Activated CD4-positive, alpha-beta T cell treated with anti-CD3 and anti-CD28 coated beads, Interleukin-2, amount 50 U/mL, for 16 hours (primary cell): Measurements from ENCODE around the gene PMP22.

Source experiments
- DNase-seq: peaks from one replicate; pipeline ENCODE4 v3.0.0-alpha.2; 2020

PMP22 gene

DNA sequence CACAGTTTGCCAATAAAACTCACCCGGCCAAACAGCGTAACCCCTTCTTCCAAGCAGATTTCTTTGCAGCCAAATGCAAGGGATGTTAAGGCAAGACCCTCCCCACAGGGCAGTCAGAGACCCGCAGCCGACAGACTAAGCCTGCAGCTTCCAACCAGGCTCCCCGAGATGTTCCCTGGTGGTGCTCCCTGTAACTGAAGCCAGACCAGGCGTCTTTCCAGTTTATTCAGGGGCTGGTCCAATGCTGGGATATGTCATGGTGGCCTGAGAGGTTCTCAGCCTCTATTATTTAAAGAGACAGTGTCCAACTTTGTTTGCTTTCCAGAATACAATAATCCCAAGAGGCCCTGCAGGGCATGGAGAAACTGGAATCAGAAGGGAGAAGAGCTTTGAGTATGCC is at the start of gene PMP22:
TSS of gene PMP22 (minus strand) at position 196 of the 400 bp plus-strand sequence. CDS start 4,599 bp downstream, outside the sequence.
- no peak for DNase-seq

- no peak for DNase-seq
Observed at GRCh38 chr17:15311996-15312395, 46.9 kb upstream of the PMP22 start.

DNA sequence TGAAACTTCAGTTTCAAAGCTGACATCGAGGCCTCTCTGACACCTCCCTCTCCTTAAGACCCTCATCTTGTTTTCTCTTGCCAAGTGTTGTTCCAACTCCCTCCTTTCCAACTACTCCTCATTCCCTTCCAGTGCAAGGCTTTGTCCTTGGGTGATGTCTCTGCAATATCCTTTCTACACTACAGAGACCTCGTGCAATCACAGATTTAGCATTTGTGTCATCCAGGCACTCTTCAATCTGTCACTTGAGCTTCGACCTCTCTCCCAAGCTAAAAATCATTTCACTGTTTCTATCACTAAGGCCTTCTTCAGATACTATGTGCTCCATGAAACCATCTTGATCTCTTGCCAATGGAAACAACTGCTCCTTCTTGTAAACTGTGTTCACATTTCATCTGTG is 44.7 kb upstream of the PMP22 start:
- no peak for DNase-seq

DNA sequence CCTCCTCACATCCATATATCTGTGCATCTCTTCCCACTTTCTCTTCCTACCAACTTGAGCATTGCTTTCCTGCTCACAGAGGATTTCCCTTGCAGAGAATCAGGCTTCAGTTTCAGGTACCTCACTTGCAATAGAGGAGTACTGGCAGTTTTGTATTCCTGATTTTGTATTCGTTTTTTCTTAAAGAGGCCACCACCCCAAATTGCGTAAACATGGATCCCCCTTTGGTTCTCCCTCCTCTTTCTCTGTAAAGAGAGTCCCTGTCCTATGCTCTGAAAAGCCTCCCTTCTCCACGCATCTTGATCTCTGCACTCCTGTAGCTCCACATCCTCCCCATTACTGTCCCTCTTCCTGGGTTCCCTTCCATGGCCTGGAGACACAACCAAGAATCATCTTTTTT is 44.1 kb upstream of the PMP22 start:
- no peak for DNase-seq

DNA sequence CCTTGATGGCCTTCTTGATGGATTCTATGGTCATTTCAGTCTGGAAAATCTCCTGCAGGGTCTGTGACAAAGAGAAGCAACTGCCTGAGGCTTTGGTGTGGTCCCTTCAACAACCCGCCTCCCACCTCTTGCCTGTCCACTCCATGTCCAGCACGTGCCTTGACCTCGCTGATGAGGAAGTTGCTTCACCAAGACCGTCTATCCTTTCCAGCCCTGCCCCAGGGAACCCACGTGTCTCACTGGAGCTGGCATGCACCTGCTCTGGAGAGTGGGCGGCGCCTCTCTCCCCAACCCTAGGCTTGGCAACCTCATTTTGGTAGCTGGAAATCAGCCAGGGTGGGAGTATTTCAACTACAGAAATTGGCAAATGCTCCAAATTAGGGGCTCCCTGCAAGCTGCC is 43.6 kb upstream of the PMP22 start:
- no peak for DNase-seq

- no peak for DNase-seq
Observed at GRCh38 chr17:15307710-15308111, 42.6 kb upstream of the PMP22 start.

DNA sequence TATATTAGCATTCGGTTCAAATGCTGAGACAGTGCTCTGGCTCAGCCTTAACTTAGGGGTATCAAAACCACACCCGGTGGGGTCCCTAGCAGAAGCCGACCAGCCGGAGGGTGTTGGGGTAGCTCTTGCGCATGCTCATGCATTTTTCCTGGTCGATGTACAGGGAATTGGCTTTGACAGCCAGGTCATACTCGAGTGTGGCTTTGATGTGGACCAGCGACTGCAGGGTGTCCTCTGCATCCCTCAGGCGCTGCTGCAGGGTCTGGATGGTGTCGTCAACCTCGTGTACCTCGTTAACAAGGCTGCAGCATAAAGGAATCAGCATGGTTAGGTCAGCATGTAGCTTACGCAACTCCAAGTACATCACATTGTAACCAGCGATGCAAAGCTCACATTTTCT is 38.7 kb upstream of the PMP22 start:
- DNase-seq, result no peak

- no peak for DNase-seq
Observed at GRCh38 chr17:15303268-15303667, 38.1 kb upstream of the PMP22 start.

DNA sequence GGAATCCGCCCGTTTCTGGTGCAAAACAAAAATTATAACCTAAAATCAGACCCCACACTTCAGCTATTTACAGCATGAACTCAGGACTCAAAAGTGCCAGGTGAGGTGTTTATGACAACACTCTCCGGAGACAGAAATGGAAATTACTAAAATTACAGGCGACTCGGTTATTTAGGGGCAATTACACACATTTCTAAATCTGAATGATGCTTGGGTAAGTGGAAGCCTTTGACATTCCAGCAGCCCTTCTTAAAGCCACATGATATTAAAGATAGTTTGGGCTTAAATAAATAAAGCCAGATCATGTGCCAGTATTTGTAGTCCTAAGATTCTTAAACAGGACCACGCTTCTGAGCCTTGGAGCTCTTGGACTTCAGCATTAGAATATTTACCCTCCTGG is 36.7 kb upstream of the PMP22 start:
- no peak for DNase-seq

DNA sequence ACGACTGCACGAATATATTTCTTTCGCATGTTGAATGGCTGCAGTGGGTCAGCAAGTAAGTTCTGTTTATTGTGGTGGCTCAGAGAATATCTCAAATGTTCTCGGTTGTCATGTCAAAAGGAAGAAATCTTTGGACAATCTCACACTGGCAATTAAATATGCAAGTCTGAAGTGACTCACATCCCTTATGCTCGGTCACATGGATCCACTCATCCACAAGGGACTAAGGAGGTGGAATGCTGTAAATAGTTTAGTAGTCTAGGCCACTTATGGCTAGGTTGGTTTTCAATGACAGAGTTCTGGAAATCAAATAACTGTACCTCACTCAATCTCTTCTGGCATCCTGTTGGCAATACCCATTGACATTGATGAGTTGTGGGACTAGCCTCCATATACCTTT is 33.0 kb upstream of the PMP22 start:
- DNase-seq, result no peak

DNA sequence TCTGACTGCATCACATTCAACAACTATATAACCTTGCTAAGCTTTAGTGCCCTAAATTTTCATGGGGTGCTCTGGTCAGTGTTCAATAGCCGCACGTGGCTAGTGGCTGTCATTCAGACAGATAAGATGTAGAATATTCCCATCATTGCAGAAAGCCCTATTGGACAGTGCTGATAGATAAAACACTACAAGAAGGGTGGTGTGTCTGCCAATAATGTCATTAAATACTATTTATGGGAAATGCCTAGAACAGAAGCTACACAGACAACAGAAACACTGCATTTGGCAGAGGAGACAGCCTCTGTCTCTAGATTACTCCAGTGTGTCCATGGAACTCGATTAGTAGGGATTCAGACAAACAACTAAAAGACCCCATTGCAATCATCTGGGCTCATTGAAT is 28.4 kb upstream of the PMP22 start:
- no peak for DNase-seq

- no peak for DNase-seq
Observed at GRCh38 chr17:15291674-15292361, 26.7 kb upstream of the PMP22 start.

DNA sequence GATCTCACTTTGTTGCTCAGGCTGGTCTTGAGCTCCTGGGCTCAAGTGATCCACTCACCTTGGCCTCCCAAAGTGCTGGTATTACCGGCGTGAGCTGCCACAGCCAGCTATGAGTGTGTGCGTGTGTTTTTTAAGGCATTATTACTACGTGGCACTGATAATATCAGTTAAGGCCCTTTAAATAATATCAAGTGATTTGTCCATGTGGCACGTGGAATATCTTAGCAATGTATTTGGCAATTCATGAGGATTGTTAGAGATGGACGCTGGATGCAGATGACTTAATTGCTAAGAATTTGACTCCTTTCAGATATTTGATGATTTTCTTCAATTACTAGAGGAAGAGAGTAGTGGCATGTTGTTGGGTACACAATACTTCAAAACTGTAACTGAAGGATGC is 25.5 kb upstream of the PMP22 start:
- DNase-seq, result no peak

DNA sequence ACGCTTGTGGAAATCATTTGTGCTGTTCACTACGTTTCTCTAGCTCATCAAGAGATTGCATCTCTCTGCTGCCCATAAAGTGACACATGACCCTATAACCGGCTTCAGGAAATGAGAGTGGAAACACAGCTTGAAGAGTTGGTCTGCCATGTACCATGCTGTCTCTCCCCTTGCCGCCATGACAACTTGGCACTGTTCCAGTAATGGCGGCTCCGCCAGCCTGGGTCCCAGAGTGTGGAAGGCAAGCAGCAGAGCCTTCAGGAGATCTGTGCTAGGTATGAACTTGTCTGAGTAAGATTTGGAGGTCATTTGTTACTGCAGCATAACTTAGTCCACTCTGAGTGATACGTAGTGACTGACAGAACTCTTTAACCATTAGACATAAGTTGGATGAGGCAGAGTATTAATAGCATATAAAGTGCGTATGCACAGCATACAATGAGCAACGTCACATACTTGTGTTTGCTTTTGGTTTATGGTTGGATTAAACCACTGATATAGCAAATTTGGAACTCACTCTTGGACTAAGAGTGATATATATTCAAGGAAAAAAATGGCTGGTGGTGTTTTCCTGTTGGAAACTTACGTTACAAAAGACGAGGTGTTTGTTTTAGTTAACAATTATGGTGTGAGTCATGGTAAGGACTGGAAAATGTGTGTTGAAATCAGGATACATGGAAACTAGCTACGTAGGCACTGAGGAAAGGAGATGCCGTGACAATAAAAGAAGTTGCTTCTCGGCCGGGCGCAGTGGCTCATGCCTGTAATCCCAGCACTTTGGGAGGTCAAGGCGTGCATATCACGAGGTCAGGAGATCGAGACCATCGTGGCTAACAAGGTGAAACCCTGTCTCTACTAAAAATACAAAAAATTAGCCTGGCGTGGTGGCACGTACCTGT is 24.4 kb upstream of the PMP22 start:
- no peak for DNase-seq

GRCh38 chr17:15288859-15289258 is 23.7 kb upstream of the PMP22 start:
- DNase-seq, result no peak

- DNase-seq, result no peak
Observed at GRCh38 chr17:15287538-15288267, 22.6 kb upstream of the PMP22 start.

- DNase-seq, result no peak
Observed at GRCh38 chr17:15285466-15285865, 20.3 kb upstream of the PMP22 start.

DNA sequence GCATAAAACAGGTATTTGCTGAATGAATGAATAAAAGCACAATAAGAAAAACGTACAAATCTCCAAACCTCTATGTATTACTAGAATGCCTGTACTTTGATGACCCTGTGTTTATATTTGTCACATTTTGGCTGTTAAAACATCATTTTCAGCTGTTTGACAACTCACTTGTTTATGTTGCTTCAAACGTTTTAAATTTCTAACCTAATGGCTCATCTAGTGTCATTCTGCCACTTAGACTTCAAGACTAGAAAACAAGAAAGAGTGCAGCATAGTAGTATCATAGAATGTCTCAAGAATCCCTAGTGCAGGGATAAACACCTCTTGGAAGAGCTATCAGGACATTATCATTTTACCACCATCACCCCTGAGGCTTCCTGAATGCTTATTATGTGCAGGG is 19.4 kb upstream of the PMP22 start:
- no peak for DNase-seq

- no peak for DNase-seq
Observed at GRCh38 chr17:15284107-15284506, 19.0 kb upstream of the PMP22 start.

GRCh38 chr17:15281909-15282308 is 16.8 kb upstream of the PMP22 start:
- no peak for DNase-seq

DNA sequence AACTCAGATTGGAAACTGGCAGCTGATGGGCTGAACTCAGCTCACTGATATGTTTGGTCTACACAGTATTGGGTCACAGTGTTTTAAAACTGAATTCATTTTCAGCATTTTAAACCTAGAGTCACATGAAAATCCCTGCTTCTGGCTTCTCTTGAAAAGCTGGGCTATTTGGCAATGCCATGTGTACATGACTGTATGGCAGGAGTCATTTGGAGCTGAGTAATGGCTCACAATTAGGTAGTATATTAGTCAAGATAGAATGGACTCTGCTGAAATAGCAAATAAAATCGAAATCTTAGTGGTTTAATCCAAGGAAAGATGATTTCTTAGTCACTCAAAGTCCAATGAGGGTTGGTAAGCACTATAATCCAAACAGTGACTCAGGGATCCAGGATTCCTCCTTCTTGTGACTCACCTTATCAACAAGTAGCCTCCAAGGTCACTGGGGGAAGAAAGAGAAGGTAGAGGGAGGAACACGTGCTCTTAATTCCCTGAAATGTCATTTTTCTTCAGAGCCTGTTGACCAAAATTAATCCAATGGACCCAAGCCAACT is 13.9 kb upstream of the PMP22 start:
- DNase-seq, result no peak

DNA sequence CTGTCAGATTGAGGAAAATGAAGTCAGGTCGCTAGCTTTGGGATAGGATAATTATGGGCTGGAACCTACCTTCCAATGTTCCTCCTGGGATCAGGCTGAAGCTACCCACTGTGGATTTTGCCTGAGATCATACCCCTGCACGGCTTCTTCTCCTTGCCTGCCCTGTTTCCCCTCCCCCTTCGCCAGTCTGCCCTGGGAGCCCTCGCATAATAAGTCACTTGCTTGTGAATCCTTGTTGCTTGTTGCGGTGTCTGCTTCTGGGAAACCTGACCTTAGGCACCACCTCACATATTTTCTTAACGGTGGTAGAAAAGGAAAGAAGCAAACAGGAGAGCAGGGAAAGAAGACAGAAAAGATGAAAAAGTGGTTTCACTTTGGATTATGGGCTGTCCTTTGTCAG is 13.3 kb upstream of the PMP22 start:
- DNase-seq, result no peak

DNA sequence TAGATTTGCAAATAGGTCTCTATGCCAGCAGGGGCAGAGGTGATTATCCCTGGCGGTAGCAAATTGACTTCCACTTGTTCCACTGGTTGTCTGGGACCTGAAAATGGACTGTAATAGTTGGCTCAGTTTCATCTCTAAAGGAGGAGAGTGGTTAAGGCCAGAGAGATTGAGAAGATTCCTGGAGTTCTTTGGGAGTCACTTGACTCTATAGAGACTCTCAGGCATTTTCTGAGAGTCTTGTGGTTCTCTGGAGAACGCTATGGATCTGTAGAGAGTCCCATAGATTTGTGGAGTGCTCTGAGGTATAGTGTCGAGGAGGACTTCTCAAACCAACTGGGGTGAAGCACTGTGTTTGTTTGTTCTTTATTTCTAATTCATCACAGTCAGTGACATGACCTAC is 8.9 kb upstream of the PMP22 start:
- DNase-seq, result no peak
